GM13976 (cell line): Measurements from ENCODE around the gene KPNA5.

Source experiments
- DNase-seq: peaks from one replicate; pipeline ENCODE4 v3.0.0; 2012; ENCODE audit warnings: low spot score
- in situ Hi-C: fragments of 300-500 bp; cut with MboI; formaldehyde crosslinking; loops from one replicate; pipeline ENCODE4 v1.12.0; 2022; ENCODE audit warnings: low sequenced_read_pairs, mixed read lengths, inconsistent platforms; ENCODE audit not compliant: unreplicated experiment
- TF ChIP-seq, protein P1 (sequence below): IDR thresholded peaks from 2 replicates; pipeline ENCODE4 v1.5.1; 2012; ENCODE audit warnings: borderline replicate concordance, mild to moderate bottlenecking; ENCODE audit not compliant: insufficient read depth; ENCODE audit errors: extremely low read depth, missing control alignments, control extremely low read depth

The KPNA5 gene

DNA sequence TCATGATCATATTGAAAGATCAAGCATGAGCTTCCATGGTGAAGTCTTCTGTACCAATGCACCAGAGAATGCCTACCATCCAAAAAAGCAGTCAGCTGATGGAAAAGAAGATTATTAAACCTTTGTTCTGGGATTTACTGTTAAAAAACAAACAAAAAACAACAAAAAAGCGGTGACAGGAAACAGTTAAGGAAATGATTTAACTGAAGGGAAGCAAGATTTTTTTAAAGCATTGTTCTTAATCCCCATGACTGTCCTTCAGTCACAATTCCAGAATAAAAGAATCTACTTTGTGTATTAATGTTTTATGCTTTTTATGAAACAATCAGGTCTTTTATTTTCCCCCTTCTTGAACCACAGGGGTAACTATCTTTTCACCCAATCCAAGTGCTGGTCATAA, 60.6 kb downstream of the KPNA5 start:
- no peak for DNase-seq
- in situ Hi-C loops, result no loop called here

DNA sequence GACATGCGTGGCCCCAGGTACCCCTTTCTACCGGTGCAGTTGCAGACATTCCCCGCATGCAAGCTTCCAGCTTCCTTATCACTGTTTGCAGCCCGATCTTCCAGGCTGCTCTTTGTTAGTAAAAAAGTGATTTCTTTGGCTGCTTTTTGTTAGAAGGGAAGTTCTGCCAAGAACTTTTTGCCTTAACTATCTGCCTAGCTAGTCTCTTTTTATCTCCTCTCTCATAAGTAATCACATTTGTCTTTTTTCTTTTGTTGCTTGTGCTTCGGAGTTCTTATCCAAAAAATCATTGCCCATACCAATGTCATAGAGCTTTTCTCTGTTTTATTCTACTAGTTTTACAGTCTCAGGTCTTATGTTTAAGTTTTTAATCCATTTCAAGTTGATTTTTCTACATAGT, 64.2 kb downstream of the KPNA5 start:
- no peak for DNase-seq
- TF ChIP-seq, protein P1, sequence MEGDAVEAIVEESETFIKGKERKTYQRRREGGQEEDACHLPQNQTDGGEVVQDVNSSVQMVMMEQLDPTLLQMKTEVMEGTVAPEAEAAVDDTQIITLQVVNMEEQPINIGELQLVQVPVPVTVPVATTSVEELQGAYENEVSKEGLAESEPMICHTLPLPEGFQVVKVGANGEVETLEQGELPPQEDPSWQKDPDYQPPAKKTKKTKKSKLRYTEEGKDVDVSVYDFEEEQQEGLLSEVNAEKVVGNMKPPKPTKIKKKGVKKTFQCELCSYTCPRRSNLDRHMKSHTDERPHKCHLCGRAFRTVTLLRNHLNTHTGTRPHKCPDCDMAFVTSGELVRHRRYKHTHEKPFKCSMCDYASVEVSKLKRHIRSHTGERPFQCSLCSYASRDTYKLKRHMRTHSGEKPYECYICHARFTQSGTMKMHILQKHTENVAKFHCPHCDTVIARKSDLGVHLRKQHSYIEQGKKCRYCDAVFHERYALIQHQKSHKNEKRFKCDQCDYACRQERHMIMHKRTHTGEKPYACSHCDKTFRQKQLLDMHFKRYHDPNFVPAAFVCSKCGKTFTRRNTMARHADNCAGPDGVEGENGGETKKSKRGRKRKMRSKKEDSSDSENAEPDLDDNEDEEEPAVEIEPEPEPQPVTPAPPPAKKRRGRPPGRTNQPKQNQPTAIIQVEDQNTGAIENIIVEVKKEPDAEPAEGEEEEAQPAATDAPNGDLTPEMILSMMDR, result no peak
- in situ Hi-C loops, result no loop called here

More for the DNA sequence above, 60.6 kb downstream of the KPNA5 start:
- TF ChIP-seq, protein P1, result no peak

DNA sequence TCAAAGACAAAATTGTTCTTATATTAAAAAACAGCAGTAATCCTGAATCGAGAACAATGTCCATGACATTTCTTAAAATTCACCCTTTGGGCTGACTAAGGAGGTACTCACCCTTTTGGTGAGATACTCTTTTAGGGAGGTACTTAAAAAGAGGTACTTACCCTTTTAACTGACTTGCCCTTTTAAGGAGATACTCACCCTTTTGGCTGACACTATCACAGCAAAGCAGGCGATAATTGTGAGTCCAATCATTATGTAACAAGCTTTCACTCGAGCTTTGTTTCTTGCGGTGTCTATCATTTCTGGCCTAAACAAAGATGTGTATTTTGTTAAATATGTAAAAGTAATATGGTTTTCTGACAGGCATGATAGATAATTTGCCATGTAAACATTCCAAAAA, 80.8 kb downstream of the KPNA5 start:
- no peak for DNase-seq
- in situ Hi-C loops, result no loop called here
- TF ChIP-seq, protein P1, result no peak

DNA sequence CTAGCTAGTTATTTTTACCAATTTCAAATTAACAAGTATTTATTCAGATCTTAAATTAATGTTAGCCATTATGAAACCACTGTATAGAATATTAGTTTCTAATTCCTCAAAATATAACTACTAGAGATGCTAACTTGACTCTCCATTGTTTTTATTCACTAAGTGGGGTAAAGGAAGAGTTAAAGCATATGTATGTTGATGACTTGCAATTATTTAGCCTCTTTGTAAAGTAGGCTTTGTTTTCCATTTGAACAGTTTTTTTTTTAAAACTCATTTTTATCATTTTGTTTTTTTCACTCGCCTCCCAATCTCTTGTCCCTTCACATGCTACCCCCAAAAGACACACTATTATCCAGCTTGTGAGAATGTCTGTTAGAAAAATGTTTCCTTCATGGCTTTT, 81.2 kb downstream of the KPNA5 start:
- TF ChIP-seq, protein P1, result no peak
- in situ Hi-C loops, result no loop called here
- DNase-seq, result no peak

DNA sequence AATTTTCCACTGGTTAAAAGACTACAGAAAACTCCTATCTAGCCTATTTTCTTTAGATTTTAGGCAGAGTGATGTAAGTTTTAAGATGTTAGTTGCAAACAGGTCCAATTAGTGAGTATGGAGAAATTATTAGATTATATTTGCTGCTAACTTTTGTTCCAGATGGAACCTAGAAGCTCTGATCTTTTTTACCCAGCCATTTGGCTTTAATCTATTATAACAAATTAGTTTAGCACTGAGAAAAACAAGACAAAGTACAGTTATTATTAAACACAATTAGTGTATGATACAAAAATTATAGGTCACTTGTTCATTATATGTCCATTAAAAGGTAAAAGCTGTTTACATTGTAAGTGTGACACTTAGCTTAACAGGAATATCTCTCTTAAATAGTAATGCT, 82.0 kb downstream of the KPNA5 start:
- in situ Hi-C loops, result no loop called here
- TF ChIP-seq, protein P1, result no peak
- DNase-seq, result no peak

DNA sequence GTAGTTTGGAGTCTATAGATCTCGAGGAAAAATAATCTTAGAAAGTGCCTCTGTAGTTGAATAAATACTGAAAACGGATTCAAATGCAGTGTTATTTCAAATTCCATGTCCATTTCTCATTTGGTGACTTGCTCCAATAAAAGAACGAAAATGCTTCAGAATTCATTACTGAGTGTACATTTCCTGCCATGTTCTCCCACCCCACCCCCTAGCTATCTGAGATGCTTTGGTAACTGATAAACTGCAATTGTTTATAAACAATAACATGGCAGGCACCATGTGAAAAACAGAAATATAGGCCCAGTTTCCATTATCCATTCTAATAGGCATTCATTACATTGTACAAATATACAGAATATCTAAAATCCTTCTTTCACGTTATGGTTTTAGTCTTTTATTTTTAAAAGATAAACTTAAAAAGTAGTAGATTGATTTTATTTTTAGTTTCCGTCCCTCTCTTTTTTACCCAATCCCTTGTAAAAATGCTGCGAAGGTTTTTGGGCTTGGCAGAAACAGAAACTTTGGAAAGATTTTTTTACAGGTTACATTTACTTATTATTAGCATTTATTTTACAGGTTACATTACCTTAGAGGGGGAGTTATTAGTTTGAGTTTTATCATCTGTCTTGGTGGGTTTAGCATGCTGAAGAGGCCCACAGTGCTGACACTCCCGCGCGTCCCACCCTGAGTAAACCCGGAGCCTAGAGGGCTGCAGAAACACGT, 83.1 kb downstream of the KPNA5 start:
- in situ Hi-C loops, result no loop called here
- DNase-seq, result no peak
- TF ChIP-seq, protein P1, result no peak

DNA sequence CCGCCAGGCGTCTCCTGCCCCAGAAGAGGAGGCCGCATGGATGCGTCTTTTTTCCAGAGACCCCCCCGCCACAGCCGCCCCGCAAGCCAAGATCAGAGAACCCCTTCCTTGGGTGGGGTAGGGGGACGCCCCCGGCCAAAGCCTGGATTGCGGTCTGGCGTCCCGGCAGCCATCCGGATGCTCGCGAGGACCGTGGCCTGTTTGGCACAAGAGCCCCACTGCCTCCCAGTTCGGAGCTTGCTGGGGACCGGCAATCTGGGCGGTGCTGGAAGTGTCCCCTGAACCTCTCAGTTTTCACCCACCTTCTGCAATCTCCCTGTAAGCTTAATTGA, 83.6 kb downstream of the KPNA5 start:
- in situ Hi-C loops, result no loop called here
- peak; percentile 31 for DNase-seq
- TF ChIP-seq, protein P1, result no peak
